ENCODE data around the gene ANGPTL5. TPM values are rescaled to one million over a fixed set of nuclear protein-coding genes. Genes with fewer than 3 reads are reported as not detected.
A peak's percentile ranks its signal among the peaks of the same experiment; 100 is the strongest.
"Not testable (repeated sequence)": the region's sequence is repeated elsewhere in the genome, so short reads cannot be mapped to it uniquely, and the experiment has no call there.

ANGPTL5 gene
- total RNA-seq = 4.0 TPM in 1 of 3 replicates, not detected in the others
- long read RNA-seq = 0 reads

GRCh38 chr11:101916422-101916821 lies at the start of gene ANGPTL5:
TSS of gene ANGPTL5 (minus strand) at chr11:101916522. CDS start at chr11:101907909, 8,613 bp downstream.
- peaks cover 51% of the 10 kb centered on the region for H3K4me1 Mint-ChIP-seq (ENCODE audit: low read depth)
- peak within 1 kb of the TSS; percentile 98 for H3K27ac Mint-ChIP-seq (ENCODE audit: unreplicated experiment)
- no peak for TF ChIP-seq CTCF (IDR thresholded peaks at IDR 0.05)
- no peaks in the 10 kb centered on the region for H3K36me3 Mint-ChIP-seq (ENCODE audit: low read depth)
- H3K9me3 Mint-ChIP-seq (ENCODE audit: low read depth) = no peaks in the 10 kb centered on the region
- H3K27me3 Mint-ChIP-seq (ENCODE audit: low read depth) = no peaks in the 10 kb centered on the region
- H3K4me3 Mint-ChIP-seq (ENCODE audit: unreplicated experiment) = peak within 1 kb of the TSS; percentile 92
- DNase-seq (ENCODE audit: low spot score) = no peak

GRCh38 chr11:101964200-101964599 lies 47.9 kb upstream of the ANGPTL5 start:
- peak; percentile 35 for DNase-seq (ENCODE audit: low spot score)
- not testable (repeated sequence) for H3K4me1 Mint-ChIP-seq (ENCODE audit: low read depth); H3K27ac Mint-ChIP-seq (ENCODE audit: unreplicated experiment); H3K27me3 Mint-ChIP-seq (ENCODE audit: low read depth); H3K4me3 Mint-ChIP-seq (ENCODE audit: unreplicated experiment); H3K9me3 Mint-ChIP-seq (ENCODE audit: low read depth)
- peaks cover 18% of the 10 kb centered on the region for H3K36me3 Mint-ChIP-seq (ENCODE audit: low read depth)

GRCh38 chr11:101960231-101960630 lies 43.9 kb upstream of the ANGPTL5 start:
- no peak overlapping the region for H3K4me3 Mint-ChIP-seq (ENCODE audit: unreplicated experiment)
- H3K9me3 Mint-ChIP-seq (ENCODE audit: low read depth) = no peaks in the 10 kb centered on the region

GRCh38 chr11:101955701-101956100 lies 39.4 kb upstream of the ANGPTL5 start:
- Mint-ChIP-seq H3K27ac (ENCODE audit: unreplicated experiment) (no peak overlapping the region), H3K4me1 (ENCODE audit: low read depth) (no peaks in the 10 kb centered on the region), H3K9me3 (ENCODE audit: low read depth) (no peaks in the 10 kb centered on the region), H3K36me3 (ENCODE audit: low read depth) (peaks cover 19% of the 10 kb centered on the region), H3K4me3 (ENCODE audit: unreplicated experiment) (no peak overlapping the region), H3K27me3 (ENCODE audit: low read depth) (no peaks in the 10 kb centered on the region)
- TF ChIP-seq CTCF (IDR thresholded peaks at IDR 0.05) = no peak
- peak; percentile 37 for DNase-seq (ENCODE audit: low spot score)

More at GRCh38 chr11:101960231-101960630, 43.9 kb upstream of the ANGPTL5 start:
- Mint-ChIP-seq H3K27ac (ENCODE audit: unreplicated experiment) (no peak overlapping the region), H3K27me3 (ENCODE audit: low read depth) (no peaks in the 10 kb centered on the region), H3K4me1 (ENCODE audit: low read depth) (no peaks in the 10 kb centered on the region), H3K36me3 (ENCODE audit: low read depth) (peaks cover 28% of the 10 kb centered on the region)
- TF ChIP-seq CTCF (IDR thresholded peaks at IDR 0.05) = no peak
- DNase-seq (ENCODE audit: low spot score) = no peak

GRCh38 chr11:101955278-101955677 lies 39.0 kb upstream of the ANGPTL5 start:
- Mint-ChIP-seq H3K27me3 (ENCODE audit: low read depth) (no peaks in the 10 kb centered on the region), H3K36me3 (ENCODE audit: low read depth) (peaks cover 19% of the 10 kb centered on the region), H3K4me1 (ENCODE audit: low read depth) (no peaks in the 10 kb centered on the region), H3K9me3 (ENCODE audit: low read depth) (no peaks in the 10 kb centered on the region), H3K4me3 (ENCODE audit: unreplicated experiment) (no peak overlapping the region), H3K27ac (ENCODE audit: unreplicated experiment) (no peak overlapping the region)
- TF ChIP-seq CTCF (IDR thresholded peaks at IDR 0.05) = no peak
- DNase-seq (ENCODE audit: low spot score) = no peak

GRCh38 chr11:101949680-101950220 lies 33.4 kb upstream of the ANGPTL5 start:
- H3K4me1 Mint-ChIP-seq (ENCODE audit: low read depth) = no peaks in the 10 kb centered on the region
- H3K27ac Mint-ChIP-seq (ENCODE audit: unreplicated experiment) = no peak overlapping the region
- H3K36me3 Mint-ChIP-seq (ENCODE audit: low read depth) = peaks cover 7% of the 10 kb centered on the region
- no peak overlapping the region for H3K4me3 Mint-ChIP-seq (ENCODE audit: unreplicated experiment)
- no peak for DNase-seq (ENCODE audit: low spot score)
- H3K9me3 Mint-ChIP-seq (ENCODE audit: low read depth) = no peaks in the 10 kb centered on the region
- no peaks in the 10 kb centered on the region for H3K27me3 Mint-ChIP-seq (ENCODE audit: low read depth)
- no peak for TF ChIP-seq CTCF (IDR thresholded peaks at IDR 0.05)
